ENCODE measurements around the gene PLCB1.

PLCB1 gene

GRCh38 chr20:8212286-8212685 lies 80.2 kb downstream of the PLCB1 start:
- DNase-seq (ENCODE audit: low spot score): no peak

- DNase-seq (ENCODE audit: low spot score): no peak
These were observed 81.2 kb downstream of the PLCB1 start for GRCh38 chr20:8213270-8213669.

- DNase-seq (ENCODE audit: low spot score): no peak
These were observed 81.9 kb downstream of the PLCB1 start for GRCh38 chr20:8213831-8214587.

GRCh38 chr20:8215361-8215781 lies 83.3 kb downstream of the PLCB1 start:
- no peak for DNase-seq (ENCODE audit: low spot score)

GRCh38 chr20:8216375-8217200 lies 84.5 kb downstream of the PLCB1 start:
- no peak for DNase-seq (ENCODE audit: low spot score)

- DNase-seq (ENCODE audit: low spot score): peak; percentile 52
These were observed 86.8 kb downstream of the PLCB1 start for GRCh38 chr20:8218861-8219260.

GRCh38 chr20:8219403-8219802 lies 87.3 kb downstream of the PLCB1 start:
- DNase-seq (ENCODE audit: low spot score): no peak

GRCh38 chr20:8220716-8221115 lies 88.7 kb downstream of the PLCB1 start:
- no peak for DNase-seq (ENCODE audit: low spot score)

GRCh38 chr20:8221887-8222419 lies 89.9 kb downstream of the PLCB1 start:
- DNase-seq (ENCODE audit: low spot score): no peak

GRCh38 chr20:8223091-8223870 lies 91.2 kb downstream of the PLCB1 start:
- DNase-seq (ENCODE audit: low spot score): peak; percentile 63

- DNase-seq (ENCODE audit: low spot score): no peak
These were observed 93.6 kb downstream of the PLCB1 start for GRCh38 chr20:8225658-8226057.

- DNase-seq (ENCODE audit: low spot score): no peak
These were observed 94.0 kb downstream of the PLCB1 start for GRCh38 chr20:8226106-8226505.

- no peak for DNase-seq (ENCODE audit: low spot score)
These were observed 95.2 kb downstream of the PLCB1 start for GRCh38 chr20:8227293-8227692.

GRCh38 chr20:8228315-8228714 lies 96.2 kb downstream of the PLCB1 start:
- no peak for DNase-seq (ENCODE audit: low spot score)

GRCh38 chr20:8229090-8229489 lies 97.0 kb downstream of the PLCB1 start:
- DNase-seq (ENCODE audit: low spot score): no peak

GRCh38 chr20:8231038-8231437 lies 99.0 kb downstream of the PLCB1 start:
- no peak for DNase-seq (ENCODE audit: low spot score)

GRCh38 chr20:8232332-8232731 lies 100.3 kb downstream of the PLCB1 start:
- no peak for DNase-seq (ENCODE audit: low spot score)

- no peak for DNase-seq (ENCODE audit: low spot score)
These were observed 102.5 kb downstream of the PLCB1 start for GRCh38 chr20:8234580-8234979.

GRCh38 chr20:8242066-8242465 lies 110.0 kb downstream of the PLCB1 start:
- peak; percentile 33 for DNase-seq (ENCODE audit: low spot score)

- DNase-seq (ENCODE audit: low spot score): no peak
These were observed 111.0 kb downstream of the PLCB1 start for GRCh38 chr20:8242827-8243724.

GRCh38 chr20:8244637-8245036 lies 112.6 kb downstream of the PLCB1 start:
- DNase-seq (ENCODE audit: low spot score): peak; percentile 30

Data from AG08395 (cell line).